Putamen (tissue), 1 donor: ENCODE data around the gene UBTD1.
"Not testable (repeated sequence)": the region's sequence is repeated elsewhere in the genome, so short reads cannot be mapped to it uniquely, and the experiment has no call there.

Experiments
- DNase-seq: peaks from one replicate; pipeline ENCODE4 v3.0.0-alpha.2; 2016; ENCODE audit warnings: low spot score

UBTD1 gene, protein sequence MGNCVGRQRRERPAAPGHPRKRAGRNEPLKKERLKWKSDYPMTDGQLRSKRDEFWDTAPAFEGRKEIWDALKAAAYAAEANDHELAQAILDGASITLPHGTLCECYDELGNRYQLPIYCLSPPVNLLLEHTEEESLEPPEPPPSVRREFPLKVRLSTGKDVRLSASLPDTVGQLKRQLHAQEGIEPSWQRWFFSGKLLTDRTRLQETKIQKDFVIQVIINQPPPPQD

DNA sequence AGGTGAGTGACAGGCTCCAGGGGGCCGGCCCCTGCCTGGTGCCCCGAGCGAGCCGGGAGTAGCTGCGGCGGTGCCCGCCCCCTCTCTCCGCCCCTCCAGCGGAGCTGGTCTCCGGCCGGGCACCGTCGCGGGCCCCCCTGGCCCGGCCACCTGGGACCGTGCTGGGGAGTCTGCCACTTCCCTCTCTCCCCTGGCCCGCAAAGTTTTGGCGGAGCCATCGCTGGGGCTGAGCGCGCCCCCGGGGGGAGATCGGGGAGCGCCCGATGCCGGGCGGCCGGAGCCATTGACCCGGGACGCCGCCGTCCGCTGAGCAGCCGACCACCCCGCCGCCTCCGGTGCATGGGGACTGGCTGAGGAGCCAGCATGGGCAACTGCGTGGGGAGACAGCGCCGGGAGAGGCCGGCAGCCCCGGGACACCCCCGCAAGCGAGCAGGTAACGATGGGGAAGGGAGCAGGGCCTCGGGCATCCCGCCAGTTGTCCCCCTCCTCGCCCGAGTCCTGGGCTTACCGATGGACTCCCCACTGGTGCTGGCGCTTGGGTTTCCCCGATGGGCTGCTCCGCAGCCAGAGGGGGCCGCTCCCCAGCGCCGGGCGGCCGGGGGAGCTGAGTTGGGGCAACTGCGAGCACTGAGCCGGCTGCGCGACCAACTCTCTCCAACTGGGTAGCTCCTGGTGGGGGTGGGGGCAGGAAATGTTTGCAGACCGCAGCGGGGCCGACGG lies at the start of gene UBTD1:
Gene UBTD1, plus strand, starts transcription at position 84 of the 720 bp plus-strand sequence. Its CDS starts 280 bp downstream, at position 364.
- DNase-seq: peak; percentile 53

- DNase-seq: no peak
Measured at GRCh38 chr10:97450828-97451227, 47.9 kb upstream of the UBTD1 start.

- no peak for DNase-seq
Measured at GRCh38 chr10:97451605-97452004, 47.1 kb upstream of the UBTD1 start.

- DNase-seq: no peak
Measured at GRCh38 chr10:97452352-97452751, 46.4 kb upstream of the UBTD1 start.

DNA sequence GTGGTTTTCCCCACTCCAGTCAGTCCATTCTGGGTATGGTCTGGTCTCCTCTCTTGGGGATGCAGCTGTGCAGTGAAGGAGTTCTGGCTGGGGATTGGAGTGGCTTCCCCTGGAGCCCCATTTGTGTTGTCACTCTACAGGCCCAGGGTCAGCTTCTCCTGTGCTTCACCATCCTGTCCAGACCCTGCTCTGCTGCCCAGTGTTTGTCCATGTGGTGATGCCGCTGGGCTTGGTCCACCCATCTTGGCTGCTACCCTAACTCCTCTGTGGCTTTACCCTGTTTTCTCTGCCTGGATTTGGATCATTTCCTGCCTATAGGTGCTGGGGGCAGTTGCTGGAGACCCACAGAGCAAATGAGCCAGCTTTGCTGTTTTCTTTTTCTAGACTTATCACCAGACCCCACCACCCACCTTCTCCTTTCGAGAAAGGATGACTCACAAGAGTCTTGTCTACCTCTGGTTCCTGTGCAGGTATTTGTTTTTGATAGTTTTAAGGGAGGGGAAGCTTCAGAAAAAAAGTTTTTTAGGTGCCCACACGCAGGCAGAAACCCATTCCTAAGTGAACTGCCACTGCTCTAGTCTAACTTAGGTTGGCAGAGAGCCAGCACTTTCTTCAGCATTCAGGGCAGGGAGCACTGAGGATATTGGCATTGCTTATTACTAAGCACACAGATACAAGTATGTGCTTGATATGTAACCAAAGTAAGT lies 44.2 kb upstream of the UBTD1 start:
- no peak for DNase-seq

DNA sequence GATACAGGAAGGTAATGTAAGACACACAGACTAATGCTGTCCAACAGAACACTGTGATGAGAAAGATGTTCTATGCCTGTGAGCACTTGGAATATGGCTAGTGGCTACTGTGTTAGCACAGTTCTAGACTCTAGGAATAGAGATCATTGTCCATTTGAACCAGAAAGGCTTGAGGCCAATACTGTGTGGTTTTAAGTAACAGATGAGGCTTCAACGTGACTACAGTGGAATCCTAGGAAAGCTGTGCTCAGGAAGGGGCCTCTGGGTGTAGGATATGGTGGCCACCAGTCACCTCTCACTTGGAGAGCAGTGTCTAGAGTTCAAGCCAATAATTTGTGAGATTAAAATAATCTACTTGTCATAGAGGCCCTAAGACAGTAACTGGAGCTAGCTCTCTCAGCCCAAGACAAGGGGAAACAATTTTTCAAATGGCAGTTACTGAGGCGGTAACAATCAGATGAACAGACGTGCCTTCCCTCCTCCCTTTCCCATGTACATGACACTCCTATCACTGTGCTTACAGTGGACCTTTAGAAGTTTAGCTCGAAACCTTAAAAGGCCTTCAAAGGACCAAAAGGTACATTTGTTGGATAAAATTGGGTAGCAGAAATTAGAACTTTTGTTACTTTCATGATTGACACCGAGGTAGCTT lies 42.6 kb upstream of the UBTD1 start:
- DNase-seq: no peak

DNA sequence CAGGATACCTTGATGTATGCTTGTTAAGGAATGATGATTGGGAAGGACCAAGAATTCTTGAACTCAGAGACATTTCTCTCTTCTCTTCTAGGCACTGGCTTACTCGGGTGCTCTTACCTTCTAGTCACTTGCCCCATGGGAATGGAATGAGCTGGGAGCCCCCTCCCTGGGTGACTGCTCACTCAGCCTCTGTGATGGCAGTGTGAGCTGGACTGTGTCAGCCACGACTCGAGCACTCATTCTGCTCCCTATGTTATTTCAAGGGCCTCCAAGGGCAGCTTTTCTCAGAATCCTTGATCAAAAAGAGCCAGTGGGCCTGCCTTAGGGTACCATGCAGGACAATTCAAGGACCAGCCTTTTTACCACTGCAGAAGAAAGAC lies 42.0 kb upstream of the UBTD1 start:
- no peak for DNase-seq

DNA sequence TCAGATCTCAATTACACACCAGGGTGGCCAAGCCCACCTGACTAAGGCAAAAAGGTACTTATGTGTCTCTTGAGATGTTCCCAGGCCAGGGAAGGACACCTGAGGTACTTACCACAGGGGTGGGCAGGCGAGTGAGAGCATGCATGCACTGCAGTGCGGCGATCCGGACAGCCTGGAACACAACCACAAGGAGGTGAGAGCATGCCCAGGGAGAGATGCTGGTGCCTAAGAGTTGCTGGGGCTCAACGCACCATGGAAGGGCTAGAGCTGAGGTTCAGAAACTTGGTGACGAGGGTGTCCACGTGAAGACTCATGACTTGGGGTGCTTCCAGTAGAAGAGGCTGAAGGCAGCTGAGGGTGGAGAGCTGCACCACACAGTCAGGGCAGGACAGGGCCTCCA lies 39.6 kb upstream of the UBTD1 start:
- DNase-seq: no peak

- no peak for DNase-seq
Measured at GRCh38 chr10:97459933-97460332, 38.8 kb upstream of the UBTD1 start.

GRCh38 chr10:97462309-97462708 lies 36.4 kb upstream of the UBTD1 start:
- no peak for DNase-seq

DNA sequence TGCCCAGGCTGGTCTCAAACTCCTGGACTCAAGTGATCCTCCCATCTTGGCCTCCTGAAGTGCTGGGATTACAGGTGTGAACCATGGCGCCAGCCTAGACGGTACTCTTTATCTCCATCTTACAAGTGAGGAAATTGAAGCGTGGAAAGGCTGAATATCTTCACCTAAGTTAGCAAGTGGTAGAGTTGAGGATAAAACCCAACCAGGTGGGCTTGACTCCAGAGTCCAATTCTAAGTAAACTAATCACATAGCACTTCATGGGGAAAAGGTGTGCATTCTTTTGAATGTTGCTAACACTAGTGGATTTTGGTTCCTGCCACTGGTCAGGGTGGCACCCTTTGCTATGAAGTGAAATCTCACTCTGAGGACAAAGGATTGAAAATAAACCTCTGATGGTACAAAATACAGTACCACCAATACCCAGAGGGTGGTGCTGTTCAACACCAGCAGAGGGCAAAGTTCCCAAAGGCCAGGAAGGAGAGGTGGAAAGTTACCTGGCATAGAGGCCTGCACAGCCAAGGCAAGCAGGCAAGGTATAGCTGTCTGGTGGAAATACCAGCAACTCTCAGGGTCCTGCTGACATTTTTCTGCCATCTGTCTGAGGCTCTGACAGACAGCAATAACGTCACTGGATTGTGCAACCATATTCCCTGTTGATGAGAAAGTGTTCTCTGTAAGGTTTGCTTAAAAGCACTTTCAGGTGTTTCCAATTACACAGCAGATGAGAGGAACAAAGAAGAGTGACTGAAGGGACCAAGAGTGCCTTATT lies 35.2 kb upstream of the UBTD1 start:
- peak; percentile 45 for DNase-seq

DNA sequence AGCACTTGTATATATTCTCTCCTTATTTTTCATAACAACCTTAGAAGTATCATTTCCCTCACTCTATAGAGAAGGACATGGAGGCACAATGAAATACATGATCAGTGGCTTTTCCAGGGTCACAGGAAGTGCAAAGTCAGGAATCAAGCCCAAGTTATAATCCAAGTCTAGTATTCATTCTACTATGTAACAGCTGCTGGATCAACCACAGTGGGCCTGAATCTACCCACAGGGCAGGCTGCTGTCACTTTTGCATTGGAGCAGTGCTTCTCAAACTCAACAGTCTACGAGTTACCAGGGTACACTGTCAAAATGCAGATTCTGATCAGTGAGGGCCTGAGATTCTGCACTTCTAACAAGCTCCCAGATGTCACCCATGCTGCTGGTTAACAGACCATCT lies 34.5 kb upstream of the UBTD1 start:
- DNase-seq: no peak

DNA sequence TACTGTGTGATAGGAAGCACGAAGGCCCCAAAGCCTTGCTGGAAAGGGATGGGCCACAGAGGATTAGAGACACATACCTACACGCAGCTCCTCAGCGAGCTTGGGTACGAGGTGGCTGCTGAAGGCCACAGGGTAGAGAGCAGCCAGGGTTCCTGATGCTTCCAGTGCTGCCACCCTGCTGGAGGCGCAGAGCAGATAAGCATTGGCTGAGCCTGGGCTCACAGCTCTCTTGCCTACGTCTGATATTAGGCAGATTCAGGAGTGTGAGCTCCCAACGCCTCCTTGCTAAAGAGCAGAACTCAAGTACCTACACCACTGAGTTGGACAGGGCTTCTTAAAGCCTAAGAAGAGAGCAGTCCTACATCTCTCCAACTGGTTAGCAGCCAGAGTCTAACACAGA lies 32.7 kb upstream of the UBTD1 start:
- DNase-seq: no peak

GRCh38 chr10:97466755-97467154 lies 32.0 kb upstream of the UBTD1 start:
- no peak for DNase-seq

DNA sequence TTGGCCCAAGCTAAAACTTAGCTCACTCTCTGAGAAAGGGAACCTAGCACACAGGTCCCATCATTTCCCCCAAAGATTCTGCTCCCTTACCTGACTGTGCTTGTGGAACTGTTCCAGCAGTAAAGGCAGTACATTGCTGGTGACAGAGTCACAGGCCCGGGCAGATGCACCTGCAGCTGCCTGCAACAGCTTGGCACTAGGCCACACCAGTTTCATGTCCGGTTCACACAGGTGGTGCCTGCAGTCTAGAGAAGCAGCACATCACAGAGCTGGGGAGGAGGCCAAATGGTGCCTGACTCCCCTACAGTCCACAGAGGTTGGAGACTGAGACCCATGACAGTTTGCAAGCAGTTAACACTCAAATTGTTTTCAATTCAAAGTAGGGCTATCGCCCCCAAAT lies 30.6 kb upstream of the UBTD1 start:
- no peak for DNase-seq

- DNase-seq: not testable (repeated sequence)
Measured at GRCh38 chr10:97468781-97469180, 29.9 kb upstream of the UBTD1 start.

GRCh38 chr10:97474918-97475317 lies 23.8 kb upstream of the UBTD1 start:
- DNase-seq: no peak

- no peak for DNase-seq
Measured at GRCh38 chr10:97475936-97476594, 22.7 kb upstream of the UBTD1 start.

DNA sequence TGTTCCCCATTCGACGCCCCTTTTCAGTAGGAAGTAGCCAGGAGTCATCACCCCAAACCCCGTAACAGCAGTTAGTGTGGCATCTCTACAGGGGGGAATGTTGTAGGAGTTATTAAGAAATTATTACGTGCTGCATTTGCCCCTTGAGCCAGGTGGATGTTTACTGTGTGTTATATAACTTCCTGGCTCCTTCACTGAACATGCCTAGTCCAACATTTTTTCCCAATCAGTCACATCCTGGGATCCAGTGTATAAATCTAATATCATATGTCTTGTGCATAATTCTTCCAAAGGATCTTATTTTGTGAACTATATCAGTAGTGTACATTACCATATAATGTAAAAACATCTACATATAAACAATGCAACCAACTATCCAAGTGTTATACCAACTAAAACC lies 19.3 kb upstream of the UBTD1 start:
- not testable (repeated sequence) for DNase-seq

- peak; percentile 29 for DNase-seq
Measured at GRCh38 chr10:97479939-97480338, 18.8 kb upstream of the UBTD1 start.

GRCh38 chr10:97481071-97481470 lies 17.7 kb upstream of the UBTD1 start:
- DNase-seq: no peak
